Measurements from ENCODE around the gene PSKH1. TPM values are rescaled to one million over a fixed set of nuclear protein-coding genes. Genes with fewer than 3 reads are reported as not detected.

Gene PSKH1
- total and polyA plus RNA-seq, 4 donors = 11.8 to 32.9 (median 21.2) TPM

GRCh38 chr16:67953641-67954375 lies 60.8 kb downstream of the PSKH1 start:
- Histone ChIP-seq H3K36me3 (ENCODE audit: control insufficient read depth in 4 of 4, insufficient read depth in 4 of 4, low read length in 4 of 4) (peaks cover 19 to 55% (median 38%) of the 10 kb centered on the region in 4 donors), H3K4me1 (ENCODE audit: control insufficient read depth in 5 of 5, insufficient read depth in 5 of 5, low read length in 5 of 5) (peaks cover 0 to 9% (median 2%) of the 10 kb centered on the region in 5 donors), H3K27ac (ENCODE audit: low read depth in 1 of 2, low read length in 1 of 2) (no peak overlapping the region), H3K4me3 (no peak overlapping the region), H3K9me3 (ENCODE audit: control insufficient read depth in 4 of 4, insufficient read depth in 3 of 4, low read length in 3 of 4) (no peaks in the 10 kb centered on the region), H3K27me3 (ENCODE audit: control insufficient read depth in 3 of 3, insufficient read depth in 3 of 3, low read length in 2 of 3) (no peaks in the 10 kb centered on the region), H3K9ac (ENCODE audit: insufficient read depth in 1 of 2, low read length in 2 of 2) (no peak overlapping the region)
- WGBS, 2 donors = 92 to 94% methylated on average over 8 of the region's 8 CpGs
- DNase-seq (no peak), ATAC-seq (ENCODE audit: insufficient read depth, low FRiP score) (no peak)
- TF ChIP-seq, protein P1, sequence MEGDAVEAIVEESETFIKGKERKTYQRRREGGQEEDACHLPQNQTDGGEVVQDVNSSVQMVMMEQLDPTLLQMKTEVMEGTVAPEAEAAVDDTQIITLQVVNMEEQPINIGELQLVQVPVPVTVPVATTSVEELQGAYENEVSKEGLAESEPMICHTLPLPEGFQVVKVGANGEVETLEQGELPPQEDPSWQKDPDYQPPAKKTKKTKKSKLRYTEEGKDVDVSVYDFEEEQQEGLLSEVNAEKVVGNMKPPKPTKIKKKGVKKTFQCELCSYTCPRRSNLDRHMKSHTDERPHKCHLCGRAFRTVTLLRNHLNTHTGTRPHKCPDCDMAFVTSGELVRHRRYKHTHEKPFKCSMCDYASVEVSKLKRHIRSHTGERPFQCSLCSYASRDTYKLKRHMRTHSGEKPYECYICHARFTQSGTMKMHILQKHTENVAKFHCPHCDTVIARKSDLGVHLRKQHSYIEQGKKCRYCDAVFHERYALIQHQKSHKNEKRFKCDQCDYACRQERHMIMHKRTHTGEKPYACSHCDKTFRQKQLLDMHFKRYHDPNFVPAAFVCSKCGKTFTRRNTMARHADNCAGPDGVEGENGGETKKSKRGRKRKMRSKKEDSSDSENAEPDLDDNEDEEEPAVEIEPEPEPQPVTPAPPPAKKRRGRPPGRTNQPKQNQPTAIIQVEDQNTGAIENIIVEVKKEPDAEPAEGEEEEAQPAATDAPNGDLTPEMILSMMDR (IDR thresholded peaks at IDR 0.05; ENCODE audit: control extremely low read depth, extremely low read depth) = no peak

DNA sequence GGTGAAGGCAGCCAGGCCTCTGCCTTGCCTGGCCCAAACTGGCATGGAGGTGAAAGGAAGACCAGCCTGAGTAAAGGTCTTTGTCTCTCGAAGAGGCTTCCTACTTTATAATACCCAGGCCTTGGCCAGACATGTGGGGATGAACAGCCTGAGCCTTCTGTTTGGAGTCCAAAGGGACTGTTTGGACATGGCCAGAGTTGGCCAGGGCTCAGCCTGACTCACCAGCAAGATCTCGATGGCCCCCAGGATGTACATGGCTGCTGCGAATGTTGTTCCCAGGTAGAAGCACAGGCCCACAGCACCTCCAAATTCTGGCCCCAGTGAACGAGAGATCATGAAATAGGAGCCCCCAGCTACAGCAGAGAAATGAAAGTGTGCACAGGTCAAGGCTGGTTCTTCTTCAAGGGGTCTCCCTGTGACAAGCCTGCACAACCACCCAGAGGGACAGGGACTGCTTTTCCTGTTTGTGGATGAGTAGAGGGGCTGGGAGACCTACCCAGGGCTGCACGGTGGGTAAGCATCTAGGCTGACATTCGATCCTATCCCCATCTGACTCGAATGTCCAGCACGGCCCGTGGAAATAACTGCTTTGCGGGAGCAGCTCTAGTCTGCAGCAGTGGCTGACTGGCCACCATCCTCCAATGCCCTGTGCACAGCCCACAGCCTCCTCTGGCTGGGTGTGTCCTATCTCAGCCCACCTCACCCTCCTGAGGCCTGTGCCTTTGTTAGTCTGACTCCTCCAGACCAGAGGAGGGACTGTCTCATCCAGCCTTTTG lies 61.6 kb downstream of the PSKH1 start:
- no peaks in the 10 kb centered on the region for H3K27me3 ChIP-seq (ENCODE audit: control insufficient read depth in 3 of 3, insufficient read depth in 3 of 3, low read length in 2 of 3)
- H3K9me3 ChIP-seq (ENCODE audit: control insufficient read depth in 4 of 4, insufficient read depth in 3 of 4, low read length in 3 of 4) = no peaks in the 10 kb centered on the region
- DNase-seq (no peak), ATAC-seq (ENCODE audit: insufficient read depth, low FRiP score) (no peak)
- H3K36me3 ChIP-seq (ENCODE audit: control insufficient read depth in 4 of 4, insufficient read depth in 4 of 4, low read length in 4 of 4) = peaks cover 17 to 54% (median 36%) of the 10 kb centered on the region in 4 donors
- TF ChIP-seq, protein P1 (IDR thresholded peaks at IDR 0.05; ENCODE audit: control extremely low read depth, extremely low read depth) = no peak
- H3K4me3 ChIP-seq = no peak overlapping the region
- no peak overlapping the region for H3K27ac ChIP-seq (ENCODE audit: low read depth in 1 of 2, low read length in 1 of 2)
- H3K4me1 ChIP-seq (ENCODE audit: control insufficient read depth in 5 of 5, insufficient read depth in 5 of 5, low read length in 5 of 5) = peaks cover 0 to 12% (median 8%) of the 10 kb centered on the region in 5 donors
- no peak overlapping the region for H3K9ac ChIP-seq (ENCODE audit: insufficient read depth in 1 of 2, low read length in 2 of 2)
- 90 to 95% methylated on average over 10 of the region's 10 CpGs for WGBS, 2 donors

GRCh38 chr16:67957622-67958021 lies 64.6 kb downstream of the PSKH1 start:
- Histone ChIP-seq H3K9ac (ENCODE audit: insufficient read depth in 1 of 2, low read length in 2 of 2) (no peak overlapping the region), H3K27ac (ENCODE audit: low read depth in 1 of 2, low read length in 1 of 2) (no peak overlapping the region), H3K36me3 (ENCODE audit: control insufficient read depth in 4 of 4, insufficient read depth in 4 of 4, low read length in 4 of 4) (peaks cover 9 to 48% (median 40%) of the 10 kb centered on the region in 4 donors), H3K27me3 (ENCODE audit: control insufficient read depth in 3 of 3, insufficient read depth in 3 of 3, low read length in 2 of 3) (no peaks in the 10 kb centered on the region), H3K4me3 (no peak overlapping the region), H3K9me3 (ENCODE audit: control insufficient read depth in 4 of 4, insufficient read depth in 3 of 4, low read length in 3 of 4) (no peaks in the 10 kb centered on the region), H3K4me1 (ENCODE audit: control insufficient read depth in 5 of 5, insufficient read depth in 5 of 5, low read length in 5 of 5) (peaks cover 0 to 29% (median 0%) of the 10 kb centered on the region in 5 donors)
- ATAC-seq (ENCODE audit: insufficient read depth, low FRiP score) = no peak
- DNase-seq = no peak
- TF ChIP-seq, protein P1 (IDR thresholded peaks at IDR 0.05; ENCODE audit: control extremely low read depth, extremely low read depth) = no peak
- 97 to 99% methylated on average over 9 of the region's 9 CpGs for WGBS, 2 donors

Data from lung (tissue), 12 donors.